Astrocyte of the cerebellum (primary cell): ENCODE measurements around the gene SLX4IP.

Experiments
- DNase-seq: peaks from one replicate; pipeline ENCODE4 v3.0.0-alpha.2; 2011; ENCODE audit warnings: low read depth
- H3K4me3 ChIP-seq: 2 replicates; pipeline ENCODE4 v1.5.1; 2011; ENCODE audit warnings: mild to moderate bottlenecking, low read depth, low read length, moderate library complexity
- in situ Hi-C: cut with HindIII; loops from 2 replicates; pipeline ENCODE4 v1.10.0; 2017; ENCODE audit warnings: low sequenced_read_pairs
- TF ChIP-seq, protein P1 (sequence below): IDR thresholded peaks from 2 replicates; pipeline ENCODE4 v1.5.1; 2012; ENCODE audit warnings: low read length, low read depth, moderate library complexity, mild to moderate bottlenecking; ENCODE audit errors: missing control alignments

SLX4IP gene

DNA sequence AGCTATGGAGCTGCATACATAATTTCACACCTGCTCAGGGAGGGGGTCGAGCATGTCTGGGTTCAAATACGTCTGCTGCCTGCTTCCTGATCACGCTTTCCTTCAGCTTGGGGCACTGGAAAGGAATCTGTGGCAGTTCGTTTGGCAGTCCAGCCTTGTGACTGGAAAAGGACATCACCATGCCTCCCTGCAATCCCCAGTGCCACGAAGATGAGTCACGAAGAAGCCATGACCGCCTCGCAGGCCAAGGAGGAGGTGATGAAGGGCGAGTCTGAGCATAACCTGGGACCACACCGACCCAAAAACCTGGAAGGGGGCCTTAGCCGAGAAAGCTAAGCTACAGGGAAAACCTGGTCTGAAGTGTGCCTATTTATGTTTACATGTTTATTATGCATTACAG lies 225.6 kb downstream of the SLX4IP start:
- no peak overlapping the region for H3K4me3 ChIP-seq
- TF ChIP-seq, protein P1, sequence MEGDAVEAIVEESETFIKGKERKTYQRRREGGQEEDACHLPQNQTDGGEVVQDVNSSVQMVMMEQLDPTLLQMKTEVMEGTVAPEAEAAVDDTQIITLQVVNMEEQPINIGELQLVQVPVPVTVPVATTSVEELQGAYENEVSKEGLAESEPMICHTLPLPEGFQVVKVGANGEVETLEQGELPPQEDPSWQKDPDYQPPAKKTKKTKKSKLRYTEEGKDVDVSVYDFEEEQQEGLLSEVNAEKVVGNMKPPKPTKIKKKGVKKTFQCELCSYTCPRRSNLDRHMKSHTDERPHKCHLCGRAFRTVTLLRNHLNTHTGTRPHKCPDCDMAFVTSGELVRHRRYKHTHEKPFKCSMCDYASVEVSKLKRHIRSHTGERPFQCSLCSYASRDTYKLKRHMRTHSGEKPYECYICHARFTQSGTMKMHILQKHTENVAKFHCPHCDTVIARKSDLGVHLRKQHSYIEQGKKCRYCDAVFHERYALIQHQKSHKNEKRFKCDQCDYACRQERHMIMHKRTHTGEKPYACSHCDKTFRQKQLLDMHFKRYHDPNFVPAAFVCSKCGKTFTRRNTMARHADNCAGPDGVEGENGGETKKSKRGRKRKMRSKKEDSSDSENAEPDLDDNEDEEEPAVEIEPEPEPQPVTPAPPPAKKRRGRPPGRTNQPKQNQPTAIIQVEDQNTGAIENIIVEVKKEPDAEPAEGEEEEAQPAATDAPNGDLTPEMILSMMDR = no peak
- in situ Hi-C loops = no loop called here
- DNase-seq = no peak

DNA sequence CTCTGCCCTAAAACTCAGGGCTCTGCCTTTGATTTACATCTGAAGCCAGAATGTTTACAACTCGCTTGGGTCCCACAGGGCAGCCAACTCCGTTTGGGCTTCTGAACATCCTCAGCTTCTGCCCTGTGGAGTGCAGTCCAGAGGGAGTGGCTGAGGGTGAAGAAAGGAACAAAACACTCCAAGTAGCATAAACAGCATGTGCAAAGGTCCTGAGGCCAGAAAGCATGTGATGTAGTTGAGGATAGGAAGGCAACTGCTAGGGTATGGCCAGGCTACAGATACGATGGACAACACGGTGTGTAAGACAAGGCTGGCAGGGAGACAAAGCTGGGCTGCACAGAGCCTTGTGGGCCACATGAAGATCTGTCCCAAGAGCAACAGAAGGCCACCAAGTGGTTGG lies 226.2 kb downstream of the SLX4IP start:
- TF ChIP-seq, protein P1 = no peak
- no peak for DNase-seq
- in situ Hi-C loops = no loop called here
- no peak overlapping the region for H3K4me3 ChIP-seq

- in situ Hi-C loops = no loop called here
- DNase-seq = no peak
- H3K4me3 ChIP-seq = no peak overlapping the region
- TF ChIP-seq, protein P1 = no peak
Measured at GRCh38 chr20:10662151-10662550, 227.0 kb downstream of the SLX4IP start.

GRCh38 chr20:10662661-10663458 lies 227.8 kb downstream of the SLX4IP start:
- in situ Hi-C loops = no loop called here
- no peak for DNase-seq
- H3K4me3 ChIP-seq = no peak overlapping the region
- TF ChIP-seq, protein P1 = no peak

- DNase-seq = no peak
- no peak overlapping the region for H3K4me3 ChIP-seq
- in situ Hi-C loops = no loop called here
- TF ChIP-seq, protein P1 = no peak
Measured at GRCh38 chr20:10663756-10664155, 228.7 kb downstream of the SLX4IP start.

- in situ Hi-C loops = no loop called here
- no peak for DNase-seq
- TF ChIP-seq, protein P1 = no peak
- H3K4me3 ChIP-seq = no peak overlapping the region
Measured at GRCh38 chr20:10665027-10665561, 230.0 kb downstream of the SLX4IP start.
